Measurements from ENCODE around the gene CRELD2. TPM values are rescaled to one million over a fixed set of nuclear protein-coding genes. Genes with fewer than 3 reads are reported as not detected.

CRELD2 gene
- total RNA-seq, 1 donor = 13.6 TPM

- H3K27me3 ChIP-seq (ENCODE audit: insufficient read depth, low read length) = no peaks in the 10 kb centered on the region
- no peaks in the 10 kb centered on the region for H3K9me3 ChIP-seq (ENCODE audit: low read depth, low read length)
- peaks cover 33% of the 10 kb centered on the region for H3K4me1 ChIP-seq (ENCODE audit: insufficient read depth, low read length)
- H3K4me3 ChIP-seq (ENCODE audit: low read length) = no peak overlapping the region
Measured at GRCh38 chr22:49958366-49958921, 40.0 kb downstream of the CRELD2 start.

GRCh38 chr22:49958931-49959781 lies 40.7 kb downstream of the CRELD2 start:
- peak overlapping the region; percentile 82 for H3K4me3 ChIP-seq (ENCODE audit: low read length)
- no peaks in the 10 kb centered on the region for H3K27me3 ChIP-seq (ENCODE audit: insufficient read depth, low read length)
- H3K9me3 ChIP-seq (ENCODE audit: low read depth, low read length) = no peaks in the 10 kb centered on the region
- peaks cover 33% of the 10 kb centered on the region for H3K4me1 ChIP-seq (ENCODE audit: insufficient read depth, low read length)

- Histone ChIP-seq H3K27me3 (ENCODE audit: insufficient read depth, low read length) (no peaks in the 10 kb centered on the region), H3K4me1 (ENCODE audit: insufficient read depth, low read length) (peaks cover 37% of the 10 kb centered on the region), H3K4me3 (ENCODE audit: low read length) (peak overlapping the region; percentile 82), H3K9me3 (ENCODE audit: low read depth, low read length) (no peaks in the 10 kb centered on the region)
Measured at GRCh38 chr22:49959782-49960158, 41.3 kb downstream of the CRELD2 start.

GRCh38 chr22:49960159-49961004 lies 41.9 kb downstream of the CRELD2 start, which contains the start of gene PIM3:
Gene PIM3, plus strand, starts transcription at chr22:49960772. Its CDS starts 176 bp downstream, at chr22:49960948.
- Histone ChIP-seq H3K9me3 (ENCODE audit: low read depth, low read length) (no peaks in the 10 kb centered on the region), H3K4me1 (ENCODE audit: insufficient read depth, low read length) (peaks cover 43% of the 10 kb centered on the region), H3K4me3 (ENCODE audit: low read length) (peak within 1 kb of the TSS; percentile 82), H3K27me3 (ENCODE audit: insufficient read depth, low read length) (no peaks in the 10 kb centered on the region)

GRCh38 chr22:49961005-49961600 lies 42.7 kb downstream of the CRELD2 start:
- peaks cover 50% of the 10 kb centered on the region for H3K4me1 ChIP-seq (ENCODE audit: insufficient read depth, low read length)
- H3K27me3 ChIP-seq (ENCODE audit: insufficient read depth, low read length) = no peaks in the 10 kb centered on the region
- no peaks in the 10 kb centered on the region for H3K9me3 ChIP-seq (ENCODE audit: low read depth, low read length)
- H3K4me3 ChIP-seq (ENCODE audit: low read length) = peak overlapping the region; percentile 82

- Histone ChIP-seq H3K4me3 (ENCODE audit: low read length) (peak overlapping the region; percentile 82), H3K27me3 (ENCODE audit: insufficient read depth, low read length) (no peaks in the 10 kb centered on the region), H3K9me3 (ENCODE audit: low read depth, low read length) (no peaks in the 10 kb centered on the region), H3K4me1 (ENCODE audit: insufficient read depth, low read length) (peaks cover 55% of the 10 kb centered on the region)
Measured at GRCh38 chr22:49961601-49962011, 43.2 kb downstream of the CRELD2 start.

- Histone ChIP-seq H3K4me3 (ENCODE audit: low read length) (peak overlapping the region; percentile 82), H3K4me1 (ENCODE audit: insufficient read depth, low read length) (peaks cover 61% of the 10 kb centered on the region), H3K9me3 (ENCODE audit: low read depth, low read length) (no peaks in the 10 kb centered on the region), H3K27me3 (ENCODE audit: insufficient read depth, low read length) (no peaks in the 10 kb centered on the region)
Measured at GRCh38 chr22:49962012-49962750, 43.7 kb downstream of the CRELD2 start.

GRCh38 chr22:49962751-49963646 lies 44.6 kb downstream of the CRELD2 start:
- H3K4me3 ChIP-seq (ENCODE audit: low read length) = peak overlapping the region; percentile 32
- H3K9me3 ChIP-seq (ENCODE audit: low read depth, low read length) = no peaks in the 10 kb centered on the region
- peaks cover 69% of the 10 kb centered on the region for H3K4me1 ChIP-seq (ENCODE audit: insufficient read depth, low read length)
- H3K27me3 ChIP-seq (ENCODE audit: insufficient read depth, low read length) = no peaks in the 10 kb centered on the region

- no peaks in the 10 kb centered on the region for H3K27me3 ChIP-seq (ENCODE audit: insufficient read depth, low read length)
- no peaks in the 10 kb centered on the region for H3K9me3 ChIP-seq (ENCODE audit: low read depth, low read length)
- H3K4me3 ChIP-seq (ENCODE audit: low read length) = no peak overlapping the region
- peaks cover 74% of the 10 kb centered on the region for H3K4me1 ChIP-seq (ENCODE audit: insufficient read depth, low read length)
Measured at GRCh38 chr22:49963647-49964026, 45.2 kb downstream of the CRELD2 start.

GRCh38 chr22:49964136-49965090 lies 46.0 kb downstream of the CRELD2 start:
- H3K4me1 ChIP-seq (ENCODE audit: insufficient read depth, low read length) = peaks cover 70% of the 10 kb centered on the region
- no peaks in the 10 kb centered on the region for H3K27me3 ChIP-seq (ENCODE audit: insufficient read depth, low read length)
- H3K4me3 ChIP-seq (ENCODE audit: low read length) = no peak overlapping the region
- H3K9me3 ChIP-seq (ENCODE audit: low read depth, low read length) = no peaks in the 10 kb centered on the region

GRCh38 chr22:49965091-49966040 lies 46.9 kb downstream of the CRELD2 start:
- Histone ChIP-seq H3K9me3 (ENCODE audit: low read depth, low read length) (no peaks in the 10 kb centered on the region), H3K4me3 (ENCODE audit: low read length) (no peak overlapping the region), H3K27me3 (ENCODE audit: insufficient read depth, low read length) (no peaks in the 10 kb centered on the region), H3K4me1 (ENCODE audit: insufficient read depth, low read length) (peaks cover 72% of the 10 kb centered on the region)

Data from mononuclear cell (primary cell).